ENCODE results near the gene DESI2.

- TF ChIP-seq CEBPB (IDR thresholded peaks at IDR 0.05; ENCODE audit: low read depth) (no peak), CTCF (IDR thresholded peaks at IDR 0.05 in 2 of 3, conservative IDR thresholded peaks at IDR 0.05 in 1 of 3; ENCODE audit: borderline replicate concordance in 1 of 3, insufficient read depth in 1 of 3, low read depth in 2 of 3, low read length in 2 of 3) (no peak), EZH2phosphoT487 (IDR thresholded peaks at IDR 0.05; ENCODE audit: borderline replicate concordance) (no peak), SIN3A (IDR thresholded peaks at IDR 0.05; ENCODE audit: low read depth) (no peak), EZH2 (IDR thresholded peaks at IDR 0.05) (no peak), MAX (IDR thresholded peaks at IDR 0.05) (no peak), POLR2A (IDR thresholded peaks at IDR 0.05; ENCODE audit: borderline replicate concordance, extremely low read depth, insufficient read depth, insufficient read length) (no peak), POLR2AphosphoS5 (IDR thresholded peaks at IDR 0.05; ENCODE audit: low read depth, low read length) (no peak), RAD21 (IDR thresholded peaks at IDR 0.05; ENCODE audit: low read depth) (no peak), YY1 (IDR thresholded peaks at IDR 0.05; ENCODE audit: extremely low read depth, insufficient replicate concordance, low read depth, low read length) (no peak)
Measured at GRCh38 chr1:244662599-244662998, 9.7 kb downstream of the DESI2 start.

All from HCT116 (cell line).